ENCODE data around the gene SP4.

DNA sequence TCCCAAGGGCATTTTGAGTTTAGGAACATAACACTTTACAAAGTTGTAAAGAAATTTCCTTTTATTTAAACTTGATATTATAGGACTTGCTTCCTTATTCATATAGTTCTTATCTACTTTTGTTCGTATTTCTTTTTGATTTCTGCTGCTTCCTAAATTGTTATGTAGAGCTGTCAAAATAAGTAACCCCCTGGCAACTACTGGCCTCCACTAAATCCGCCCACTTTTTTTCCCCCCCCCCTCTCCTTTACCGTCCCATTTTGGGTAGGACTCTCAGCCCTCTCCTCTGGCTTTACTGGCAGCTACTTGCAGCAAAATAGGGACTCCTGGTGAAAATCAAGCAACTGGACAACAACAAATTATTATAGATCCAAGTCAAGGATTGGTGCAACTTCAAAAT, 1.1 kb downstream of the SP4 start:
- TF ChIP-seq, protein P1, sequence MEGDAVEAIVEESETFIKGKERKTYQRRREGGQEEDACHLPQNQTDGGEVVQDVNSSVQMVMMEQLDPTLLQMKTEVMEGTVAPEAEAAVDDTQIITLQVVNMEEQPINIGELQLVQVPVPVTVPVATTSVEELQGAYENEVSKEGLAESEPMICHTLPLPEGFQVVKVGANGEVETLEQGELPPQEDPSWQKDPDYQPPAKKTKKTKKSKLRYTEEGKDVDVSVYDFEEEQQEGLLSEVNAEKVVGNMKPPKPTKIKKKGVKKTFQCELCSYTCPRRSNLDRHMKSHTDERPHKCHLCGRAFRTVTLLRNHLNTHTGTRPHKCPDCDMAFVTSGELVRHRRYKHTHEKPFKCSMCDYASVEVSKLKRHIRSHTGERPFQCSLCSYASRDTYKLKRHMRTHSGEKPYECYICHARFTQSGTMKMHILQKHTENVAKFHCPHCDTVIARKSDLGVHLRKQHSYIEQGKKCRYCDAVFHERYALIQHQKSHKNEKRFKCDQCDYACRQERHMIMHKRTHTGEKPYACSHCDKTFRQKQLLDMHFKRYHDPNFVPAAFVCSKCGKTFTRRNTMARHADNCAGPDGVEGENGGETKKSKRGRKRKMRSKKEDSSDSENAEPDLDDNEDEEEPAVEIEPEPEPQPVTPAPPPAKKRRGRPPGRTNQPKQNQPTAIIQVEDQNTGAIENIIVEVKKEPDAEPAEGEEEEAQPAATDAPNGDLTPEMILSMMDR (IDR thresholded peaks at IDR 0.05): no peak
- TF ChIP-seq POLR2A (IDR thresholded peaks at IDR 0.05): no peak

Measured in Peyer's patch (tissue), 4 donors.